ENCODE results near the gene PPIH.
"Not testable (repeated sequence)": the region's sequence is repeated elsewhere in the genome, so short reads cannot be mapped to it uniquely, and the experiment has no call there.

Gene PPIH

GRCh38 chr1:42657981-42658876 is at the start of gene PPIH:
Gene PPIH (plus strand): TSS chr1:42658423. CDS start chr1:42658447, 24 bp downstream.
- in situ Hi-C loops (cut with HindIII; ENCODE audit: low pct_unique_long_range_greater_than_20kb, low sequenced_read_pairs) = no loop called here
- no peak for TF ChIP-seq JUND (IDR thresholded peaks at IDR 0.05; ENCODE audit: low read depth)
- peak; percentile 52 to 92 for DNase-seq (ENCODE audit: low read depth in 1 of 2, low spot score in 1 of 2)

- TF ChIP-seq JUND (IDR thresholded peaks at IDR 0.05; ENCODE audit: low read depth) = no peak
These were observed 44.5 kb upstream of the PPIH start for GRCh38 chr1:42613803-42614131.

GRCh38 chr1:42618866-42619265 is 39.4 kb upstream of the PPIH start:
- in situ Hi-C loops (cut with HindIII; ENCODE audit: low pct_unique_long_range_greater_than_20kb, low sequenced_read_pairs) = no loop called here
- DNase-seq (ENCODE audit: low read depth in 1 of 2, low spot score in 1 of 2) = no peak
- no peak for TF ChIP-seq JUND (IDR thresholded peaks at IDR 0.05; ENCODE audit: low read depth)

More at GRCh38 chr1:42613803-42614131, 44.5 kb upstream of the PPIH start:
- no peak for DNase-seq (ENCODE audit: low read depth in 1 of 2, low spot score in 1 of 2)
- in situ Hi-C loops (cut with HindIII; ENCODE audit: low pct_unique_long_range_greater_than_20kb, low sequenced_read_pairs) = no loop called here

- TF ChIP-seq JUND (IDR thresholded peaks at IDR 0.05; ENCODE audit: low read depth) = no peak
- in situ Hi-C loops (cut with HindIII; ENCODE audit: low pct_unique_long_range_greater_than_20kb, low sequenced_read_pairs) = no loop called here
- DNase-seq (ENCODE audit: low read depth in 1 of 2, low spot score in 1 of 2) = no peak
These were observed 37.9 kb upstream of the PPIH start for GRCh38 chr1:42620307-42620706.

GRCh38 chr1:42621180-42621579 is 37.0 kb upstream of the PPIH start:
- in situ Hi-C loops (cut with HindIII; ENCODE audit: low pct_unique_long_range_greater_than_20kb, low sequenced_read_pairs); DNase-seq (ENCODE audit: low read depth in 1 of 2, low spot score in 1 of 2): not testable (repeated sequence)

GRCh38 chr1:42627205-42627604 is 31.0 kb upstream of the PPIH start:
- DNase-seq (ENCODE audit: low read depth in 1 of 2, low spot score in 1 of 2); in situ Hi-C loops (cut with HindIII; ENCODE audit: low pct_unique_long_range_greater_than_20kb, low sequenced_read_pairs): not testable (repeated sequence)

- in situ Hi-C loops (cut with HindIII; ENCODE audit: low pct_unique_long_range_greater_than_20kb, low sequenced_read_pairs) = no loop called here
- TF ChIP-seq JUND (IDR thresholded peaks at IDR 0.05; ENCODE audit: low read depth) = no peak
These were observed 19.1 kb upstream of the PPIH start for GRCh38 chr1:42639116-42639515.

GRCh38 chr1:42646056-42646455 is 12.2 kb upstream of the PPIH start:
- no peak for TF ChIP-seq JUND (IDR thresholded peaks at IDR 0.05; ENCODE audit: low read depth)
- no peak for DNase-seq (ENCODE audit: low read depth in 1 of 2, low spot score in 1 of 2)
- in situ Hi-C loops (cut with HindIII; ENCODE audit: low pct_unique_long_range_greater_than_20kb, low sequenced_read_pairs) = no loop called here

More at GRCh38 chr1:42639116-42639515, 19.1 kb upstream of the PPIH start:
- no peak for DNase-seq (ENCODE audit: low read depth in 1 of 2, low spot score in 1 of 2)

GRCh38 chr1:42657201-42657600 is 1.0 kb upstream of the PPIH start:
- no peak for DNase-seq (ENCODE audit: low read depth in 1 of 2, low spot score in 1 of 2)
- TF ChIP-seq JUND (IDR thresholded peaks at IDR 0.05; ENCODE audit: low read depth) = no peak
- in situ Hi-C loops (cut with HindIII; ENCODE audit: low pct_unique_long_range_greater_than_20kb, low sequenced_read_pairs) = no loop called here

GRCh38 chr1:42658877-42659337 is 684 bp downstream of the PPIH start:
- DNase-seq (ENCODE audit: low read depth in 1 of 2, low spot score in 1 of 2) = no peak
- in situ Hi-C loops (cut with HindIII; ENCODE audit: low pct_unique_long_range_greater_than_20kb, low sequenced_read_pairs) = no loop called here
- TF ChIP-seq JUND (IDR thresholded peaks at IDR 0.05; ENCODE audit: low read depth) = no peak

- no peak for DNase-seq (ENCODE audit: low read depth in 1 of 2, low spot score in 1 of 2)
- TF ChIP-seq JUND (IDR thresholded peaks at IDR 0.05; ENCODE audit: low read depth) = no peak
- in situ Hi-C loops (cut with HindIII; ENCODE audit: low pct_unique_long_range_greater_than_20kb, low sequenced_read_pairs) = no loop called here
These were observed 2.8 kb downstream of the PPIH start for GRCh38 chr1:42660907-42661500.

GRCh38 chr1:42669936-42670335 is 11.7 kb downstream of the PPIH start:
- DNase-seq (ENCODE audit: low read depth in 1 of 2, low spot score in 1 of 2) = no peak
- in situ Hi-C loops (cut with HindIII; ENCODE audit: low pct_unique_long_range_greater_than_20kb, low sequenced_read_pairs) = no loop called here
- no peak for TF ChIP-seq JUND (IDR thresholded peaks at IDR 0.05; ENCODE audit: low read depth)

GRCh38 chr1:42670425-42670824 is 12.2 kb downstream of the PPIH start:
- no peak for DNase-seq (ENCODE audit: low read depth in 1 of 2, low spot score in 1 of 2)
- no peak for TF ChIP-seq JUND (IDR thresholded peaks at IDR 0.05; ENCODE audit: low read depth)
- in situ Hi-C loops (cut with HindIII; ENCODE audit: low pct_unique_long_range_greater_than_20kb, low sequenced_read_pairs) = no loop called here

Measured in T47D (cell line).